SK-N-MC (cell line): ENCODE measurements around the gene TNFSF8.

Experiments used
- EZH2 ChIP-seq: fragments of 200-600 bp; sonication (generic); IDR thresholded peaks from one replicate; pipeline ENCODE4 v1.6.1; 2017; ENCODE audit warnings: antibody characterized with exemption
- FOXP2 ChIP-seq: optimal IDR thresholded peaks from 2 replicates; pipeline ENCODE3; 2011; ENCODE audit warnings: mild to moderate bottlenecking, moderate library complexity; ENCODE audit not compliant: insufficient read depth; ENCODE audit errors: extremely low read length, control extremely low read depth
- POLR2AphosphoS5 ChIP-seq: IDR thresholded peaks from 2 replicates; pipeline ENCODE4 v1.6.1; 2012; ENCODE audit warnings: mild to moderate bottlenecking, low read depth, low read length, borderline replicate concordance

DNA sequence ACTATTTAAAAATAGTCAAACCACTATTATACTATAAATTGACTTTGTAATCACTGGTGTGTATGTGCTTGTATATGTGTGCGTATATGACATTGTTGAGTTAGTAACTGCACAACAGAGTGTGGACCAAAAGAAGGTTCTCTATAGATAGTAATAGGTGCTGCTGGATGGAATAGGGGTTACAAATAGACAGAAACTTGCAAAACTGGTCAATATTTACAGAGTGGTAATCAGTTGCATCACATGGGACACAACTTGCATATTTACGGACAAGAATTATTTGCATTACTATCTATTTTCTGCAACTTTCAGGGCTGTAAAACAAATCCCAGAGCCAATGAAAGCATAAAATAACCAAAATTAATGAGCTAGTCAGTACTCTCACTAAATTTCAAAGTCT lies 42.4 kb downstream of the TNFSF8 start:
- TF ChIP-seq EZH2 = no peak
- TF ChIP-seq POLR2AphosphoS5 = no peak
- no peak for TF ChIP-seq FOXP2
